ENCODE results near the gene ZNHIT3.

Gene ZNHIT3

DNA sequence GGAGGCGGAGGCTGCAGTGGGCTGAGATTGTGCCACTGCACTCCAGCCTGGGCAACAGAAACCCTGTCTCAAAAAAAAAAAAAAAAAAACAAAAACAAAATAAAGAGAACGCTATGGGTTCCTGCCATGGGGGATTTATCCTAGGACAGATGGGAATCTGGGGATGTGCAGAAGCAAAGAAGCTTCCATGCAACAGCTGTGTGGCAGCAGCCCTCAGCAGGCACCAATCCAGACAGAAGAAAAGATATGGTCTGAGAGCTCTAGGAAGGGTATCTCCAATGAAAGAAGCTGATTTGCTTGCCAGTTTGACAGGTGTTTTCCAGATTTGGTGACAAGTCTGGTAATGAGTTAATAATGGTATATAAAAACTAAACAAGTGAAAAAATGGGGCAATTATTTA is 36.6 kb downstream of the ZNHIT3 start:
- Mint-ChIP-seq H3K27ac (no peak overlapping the region), H3K4me3 (no peak overlapping the region), H3K36me3 (peaks cover 100% of the 10 kb centered on the region)

DNA sequence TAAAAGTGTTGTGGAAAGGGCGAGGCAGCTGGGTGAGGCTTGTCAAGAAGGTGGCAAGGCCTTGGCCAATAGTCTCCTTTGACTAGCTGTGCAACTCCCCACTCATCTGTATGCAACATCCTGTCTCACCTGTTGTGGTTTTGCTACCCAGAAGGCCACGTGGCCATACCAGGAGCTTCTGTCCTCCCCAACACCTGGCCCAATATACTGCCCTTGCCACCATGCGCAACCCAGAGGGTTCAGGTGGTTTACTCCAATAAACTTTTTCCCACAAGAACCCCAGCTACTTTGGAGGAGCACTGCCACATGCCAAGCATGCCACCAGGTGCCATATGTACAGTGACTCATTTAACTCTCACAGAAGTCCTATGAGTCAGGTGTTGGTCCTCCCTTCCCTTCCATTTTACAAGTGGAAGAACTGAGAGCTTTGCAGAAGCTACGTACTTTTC is 38.0 kb downstream of the ZNHIT3 start:
- H3K4me1 Mint-ChIP-seq = peaks cover 28% of the 10 kb centered on the region
- H3K4me3 Mint-ChIP-seq = no peak overlapping the region
- H3K9me3 Mint-ChIP-seq = no peaks in the 10 kb centered on the region
- peaks cover 99% of the 10 kb centered on the region for H3K36me3 Mint-ChIP-seq
- ATAC-seq (peak; percentile 71), DNase-seq (ENCODE audit: low spot score in 2 of 2) (no peak)
- peak overlapping the region; percentile 41 for H3K27ac Mint-ChIP-seq

More for the DNA sequence above, 36.6 kb downstream of the ZNHIT3 start:
- DNase-seq (ENCODE audit: low spot score in 2 of 2) = no peak
- H3K9me3 Mint-ChIP-seq = no peaks in the 10 kb centered on the region
- peaks cover 27% of the 10 kb centered on the region for H3K4me1 Mint-ChIP-seq
- ATAC-seq = no peak

DNA sequence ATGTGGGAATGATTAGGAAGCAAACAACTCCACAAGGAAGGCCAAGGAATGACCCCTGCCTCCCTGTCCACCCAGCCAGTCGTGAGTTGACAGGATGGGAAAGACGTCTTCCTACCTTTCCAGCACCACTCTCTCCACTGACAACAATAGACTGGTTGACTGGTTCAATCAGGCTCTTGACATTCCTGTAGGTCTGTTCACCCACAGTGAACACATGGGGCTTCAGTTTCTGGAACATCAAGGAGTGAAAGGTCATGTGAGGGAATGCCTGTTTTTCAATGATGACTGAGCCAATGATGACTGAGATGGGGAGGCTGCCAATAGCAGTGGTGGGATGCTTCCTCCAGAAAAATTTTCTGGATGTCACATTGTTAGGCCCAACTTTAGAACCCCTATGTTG is 38.6 kb downstream of the ZNHIT3 start:
- ATAC-seq = no peak
- DNase-seq (ENCODE audit: low spot score in 2 of 2) = no peak
- Mint-ChIP-seq H3K9me3 (no peaks in the 10 kb centered on the region), H3K4me1 (peaks cover 28% of the 10 kb centered on the region), H3K36me3 (peaks cover 99% of the 10 kb centered on the region), H3K27ac (peak overlapping the region; percentile 41), H3K4me3 (no peak overlapping the region)

DNA sequence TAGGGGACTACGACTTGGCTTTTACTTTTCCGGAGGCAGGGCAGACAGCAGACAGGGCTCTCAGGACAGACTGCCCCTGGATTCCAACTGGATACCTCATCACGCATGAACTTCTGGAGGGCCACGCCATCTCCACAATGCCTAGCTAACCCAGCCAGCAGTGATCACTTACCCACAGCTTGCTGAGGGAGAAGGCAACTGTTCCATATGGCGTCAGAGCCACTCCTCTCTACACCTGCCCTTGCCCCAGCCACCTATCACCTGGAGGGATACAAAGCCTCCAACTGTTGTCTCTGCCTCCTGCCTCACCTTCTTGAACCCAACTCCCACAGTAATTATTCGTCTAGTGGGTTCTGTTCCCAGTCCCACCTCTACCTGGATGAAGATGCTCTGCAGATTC is 39.4 kb downstream of the ZNHIT3 start:
- no peaks in the 10 kb centered on the region for H3K9me3 Mint-ChIP-seq
- no peak for DNase-seq (ENCODE audit: low spot score in 2 of 2)
- H3K27ac Mint-ChIP-seq = no peak overlapping the region
- no peak for ATAC-seq
- H3K4me3 Mint-ChIP-seq = no peak overlapping the region
- peaks cover 99% of the 10 kb centered on the region for H3K36me3 Mint-ChIP-seq
- peaks cover 28% of the 10 kb centered on the region for H3K4me1 Mint-ChIP-seq

DNA sequence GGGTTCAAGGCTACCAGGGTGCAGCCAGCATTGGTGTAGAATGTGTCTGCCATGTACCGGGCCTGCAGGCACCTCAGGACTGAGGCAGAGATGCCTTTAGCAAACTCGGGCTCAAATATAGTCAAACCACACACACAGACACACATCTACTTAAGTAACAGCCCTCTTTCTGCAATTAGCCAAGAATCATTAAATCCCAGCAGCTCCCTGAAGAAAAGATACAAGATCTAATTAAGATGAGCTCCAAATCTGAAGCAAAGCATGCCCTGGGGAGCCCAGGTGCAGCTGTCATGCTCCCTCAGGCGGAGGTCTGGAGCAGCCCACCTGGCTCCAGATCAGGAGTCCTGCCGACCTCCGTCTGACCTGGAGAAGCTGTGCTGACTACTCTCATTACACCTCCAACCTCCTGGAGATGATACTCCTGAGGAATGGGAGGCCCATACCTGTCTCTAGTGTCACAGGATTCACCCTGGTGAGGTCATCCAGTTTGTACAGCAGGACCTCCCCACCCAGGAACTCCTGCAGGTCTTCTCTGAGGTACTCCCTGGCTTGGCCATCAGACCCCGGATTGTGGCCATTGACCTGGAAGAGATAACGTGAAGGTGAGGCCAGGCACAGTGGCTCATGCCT is 41.3 kb downstream of the ZNHIT3 start:
- H3K9me3 Mint-ChIP-seq = no peaks in the 10 kb centered on the region
- ATAC-seq (no peak), DNase-seq (ENCODE audit: low spot score in 2 of 2) (no peak)
- peak overlapping the region; percentile 50 for H3K27ac Mint-ChIP-seq
- peaks cover 98% of the 10 kb centered on the region for H3K36me3 Mint-ChIP-seq
- no peak overlapping the region for H3K4me3 Mint-ChIP-seq
- peaks cover 37% of the 10 kb centered on the region for H3K4me1 Mint-ChIP-seq

DNA sequence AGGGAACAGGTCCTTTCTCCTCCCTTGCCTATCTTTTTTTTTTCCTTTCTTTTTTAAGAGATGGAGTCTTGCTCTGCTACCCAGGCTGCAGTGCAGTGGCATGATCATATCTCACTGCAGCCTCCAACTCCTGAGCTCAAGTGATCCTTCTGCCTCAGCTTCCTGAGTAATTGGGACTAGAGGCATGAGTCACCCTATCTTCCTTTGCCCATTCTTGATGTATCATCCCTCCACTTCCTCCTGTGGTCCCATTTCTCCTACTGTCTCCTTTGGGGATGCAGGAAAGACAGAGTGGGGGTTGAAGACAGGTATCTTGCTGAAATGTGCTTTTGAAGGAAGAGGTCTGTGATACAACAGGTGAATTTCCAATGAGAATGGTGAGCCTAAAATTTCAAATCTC is 42.6 kb downstream of the ZNHIT3 start:
- no peak for DNase-seq (ENCODE audit: low spot score in 2 of 2)
- H3K36me3 Mint-ChIP-seq = peaks cover 98% of the 10 kb centered on the region
- no peaks in the 10 kb centered on the region for H3K9me3 Mint-ChIP-seq
- peak overlapping the region; percentile 63 for H3K27ac Mint-ChIP-seq
- peaks cover 50% of the 10 kb centered on the region for H3K4me1 Mint-ChIP-seq
- ATAC-seq = no peak
- H3K4me3 Mint-ChIP-seq = no peak overlapping the region

DNA sequence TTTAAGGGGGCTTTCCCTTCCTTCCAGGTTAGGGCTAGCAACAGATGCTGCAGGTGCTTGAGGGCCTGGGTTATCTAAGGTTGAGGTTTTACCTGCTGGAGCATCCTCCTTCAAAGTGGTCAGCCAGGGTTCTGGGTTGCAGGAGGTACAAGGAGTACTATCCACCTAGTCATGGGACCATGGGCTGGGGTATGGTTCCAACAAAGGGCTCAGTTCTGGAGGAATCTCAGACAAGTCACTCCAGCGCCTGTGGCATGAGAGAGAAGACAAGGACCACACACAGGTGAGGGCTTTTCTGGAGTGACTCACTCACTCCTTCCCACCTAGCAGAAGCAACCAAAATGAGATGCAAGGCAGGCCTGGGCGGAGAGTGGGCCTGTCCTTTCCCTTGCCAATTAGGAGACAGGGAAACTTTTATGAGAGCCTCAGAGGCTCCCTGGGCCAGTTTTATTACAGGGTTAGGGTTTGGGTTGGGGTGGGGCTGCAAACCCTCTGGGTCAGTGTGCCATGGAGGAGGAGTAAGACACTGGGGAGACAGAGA is 46.0 kb downstream of the ZNHIT3 start:
- H3K9me3 Mint-ChIP-seq = no peaks in the 10 kb centered on the region
- peak overlapping the region; percentile 21 for H3K27ac Mint-ChIP-seq
- no peak for ATAC-seq
- H3K36me3 Mint-ChIP-seq = peaks cover 88% of the 10 kb centered on the region
- peak overlapping the region; percentile 98 for H3K4me3 Mint-ChIP-seq
- no peak for DNase-seq (ENCODE audit: low spot score in 2 of 2)
- H3K4me1 Mint-ChIP-seq = peaks cover 35% of the 10 kb centered on the region

DNA sequence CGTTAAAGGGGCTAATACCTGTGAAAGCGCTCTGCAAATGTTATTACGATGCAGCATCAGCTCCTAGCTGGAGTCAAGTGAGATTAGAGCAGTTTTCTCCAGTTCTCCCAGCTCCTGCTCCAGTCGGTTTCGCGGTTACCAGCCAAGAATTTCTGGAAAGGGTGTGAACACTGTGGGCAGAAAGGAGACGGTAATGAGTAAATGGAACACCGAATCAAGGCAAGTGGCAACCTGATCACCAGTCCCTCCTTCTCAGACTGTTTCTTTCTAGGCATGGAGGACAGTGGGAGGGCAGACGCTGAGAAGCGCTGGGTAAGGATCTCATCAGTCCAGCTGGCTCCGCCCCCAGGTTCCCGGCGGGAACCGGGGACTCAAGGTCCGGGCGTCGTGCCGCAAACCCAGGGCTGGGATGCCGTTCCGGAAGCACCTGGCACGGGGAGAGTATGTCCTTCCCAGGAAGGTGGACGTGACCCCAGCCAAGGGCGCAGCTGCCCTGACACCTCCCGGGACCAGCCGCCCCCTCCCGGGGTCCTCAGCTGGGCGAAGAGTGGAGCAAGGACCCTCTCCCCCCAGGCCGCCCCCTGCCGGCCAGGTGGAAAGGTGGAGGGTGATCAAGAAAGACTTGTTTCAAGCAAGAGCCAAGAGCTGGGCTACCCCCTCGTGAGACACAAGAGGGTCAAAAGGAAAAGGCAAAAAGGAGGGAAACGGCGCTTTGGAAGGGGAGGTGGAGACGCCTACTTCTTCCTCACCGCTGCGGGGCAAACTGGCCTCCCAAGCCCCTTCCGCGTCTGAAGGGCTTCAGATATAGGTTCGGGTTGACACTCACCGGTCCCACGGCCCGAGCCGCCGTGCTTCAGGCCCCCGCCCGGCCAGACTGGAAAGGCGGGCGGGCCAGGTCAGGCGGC is 47.7 kb downstream of the ZNHIT3 start:
- peak overlapping the region; percentile 97 for H3K27ac Mint-ChIP-seq
- peak; percentile 51 for ATAC-seq
- H3K4me3 Mint-ChIP-seq = peak overlapping the region; percentile 98
- H3K4me1 Mint-ChIP-seq = peaks cover 30% of the 10 kb centered on the region
- peaks cover 89% of the 10 kb centered on the region for H3K36me3 Mint-ChIP-seq
- DNase-seq (ENCODE audit: low spot score in 2 of 2) = peak in 1 of 2 donors; percentile 36
- no peaks in the 10 kb centered on the region for H3K9me3 Mint-ChIP-seq

DNA sequence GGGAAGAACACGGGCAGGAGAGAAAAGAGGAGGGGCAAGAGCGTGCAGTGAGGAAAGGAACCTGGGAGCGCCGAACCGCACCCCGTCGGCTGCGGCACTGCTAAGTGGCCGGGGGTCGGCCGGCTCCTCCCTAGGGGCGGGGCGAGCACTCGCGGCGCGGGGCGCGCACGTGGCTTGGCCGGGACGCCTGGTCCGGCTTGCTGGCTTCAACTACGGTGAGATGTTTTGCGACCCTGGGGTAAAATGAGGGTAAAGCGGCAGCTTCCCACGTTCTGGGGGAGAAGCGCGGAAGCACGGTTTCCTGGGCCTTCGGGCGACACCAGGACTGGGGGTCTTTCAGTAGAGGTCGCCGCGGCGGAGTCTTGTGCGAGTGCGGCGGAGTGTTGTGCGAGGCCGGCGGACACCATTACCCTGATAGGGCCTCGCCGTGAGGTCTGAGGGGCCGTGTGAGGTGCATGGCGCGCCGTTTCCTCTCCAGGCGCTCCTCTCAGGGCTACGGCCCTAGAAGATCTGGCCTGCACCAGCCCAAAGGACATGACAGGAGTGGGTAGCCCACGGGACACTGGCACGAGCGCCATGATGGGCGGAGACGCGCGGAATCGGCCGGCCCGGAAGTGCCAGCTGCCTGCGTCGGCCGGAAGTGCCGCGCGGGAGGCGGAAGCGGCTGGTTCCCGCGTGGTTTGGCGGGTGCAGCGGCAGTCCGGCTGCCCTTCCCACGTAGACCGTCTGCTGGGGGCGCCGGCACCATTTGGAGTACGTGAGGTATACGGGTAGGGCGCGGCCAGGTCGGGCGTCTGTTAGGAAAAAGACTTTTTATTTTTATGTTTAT is 48.6 kb downstream of the ZNHIT3 start, which contains the start of the genes MYO19 and PIGW:
MYO19 (minus strand) TSS at position 29 of the 829 bp plus-strand sequence. CDS start 2,330 bp downstream, outside the sequence.
PIGW (plus strand) TSS at position 148 of the 829 bp plus-strand sequence. CDS start 2,115 bp downstream, outside the sequence.
- no peaks in the 10 kb centered on the region for H3K9me3 Mint-ChIP-seq
- ATAC-seq (peak; percentile 90), DNase-seq (ENCODE audit: low spot score in 2 of 2) (peak; percentile 77 to 92)
- H3K4me3 Mint-ChIP-seq = peak within 1 kb of the TSS; percentile 98
- H3K27ac Mint-ChIP-seq = peak within 1 kb of the TSS; percentile 97
- peaks cover 35% of the 10 kb centered on the region for H3K4me1 Mint-ChIP-seq
- H3K36me3 Mint-ChIP-seq = peaks cover 89% of the 10 kb centered on the region

DNA sequence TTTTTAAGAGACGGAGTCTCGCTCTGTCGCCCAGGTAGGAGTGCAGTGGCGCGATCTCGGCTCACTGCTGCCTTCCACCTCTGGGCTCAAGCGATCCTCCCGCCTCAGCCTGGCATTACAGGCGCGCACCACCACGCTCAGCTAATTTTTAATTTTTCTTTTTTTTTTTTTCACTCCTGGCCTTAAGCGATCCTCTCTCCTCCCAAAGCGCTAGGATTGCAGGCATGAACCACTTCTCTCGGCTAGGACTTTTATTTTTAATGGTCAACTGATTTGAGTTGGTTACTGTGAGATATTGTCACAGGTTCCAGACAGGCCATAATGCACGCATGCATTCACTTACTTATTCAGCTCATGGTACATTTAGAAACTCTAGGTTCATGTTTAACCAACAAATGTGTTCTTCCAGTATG is 49.2 kb downstream of the ZNHIT3 start:
- peaks cover 89% of the 10 kb centered on the region for H3K36me3 Mint-ChIP-seq
- peak; percentile 53 for ATAC-seq

DNA sequence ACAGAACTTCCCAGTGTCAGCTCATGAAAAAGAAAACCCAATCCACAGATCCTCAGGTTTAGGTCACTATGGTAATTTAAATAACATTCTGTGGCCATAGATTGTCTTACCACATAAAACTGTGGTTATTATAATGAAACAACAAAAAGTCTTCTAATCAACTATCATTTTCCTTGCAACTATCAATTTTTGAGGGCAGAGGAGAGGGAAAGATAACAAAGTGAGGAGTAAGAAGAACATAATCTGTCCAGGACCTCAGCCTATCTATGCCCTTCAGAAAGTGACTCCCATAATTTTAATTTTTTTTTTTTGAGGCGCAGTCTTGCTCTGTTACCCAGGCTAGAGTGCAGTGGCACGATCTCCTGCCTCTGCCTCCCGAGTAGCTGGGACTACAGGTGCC is 54.2 kb downstream of the ZNHIT3 start:
- ATAC-seq (no peak), DNase-seq (ENCODE audit: low spot score in 2 of 2) (no peak)
- Mint-ChIP-seq H3K36me3 (peaks cover 61% of the 10 kb centered on the region), H3K27ac (no peak overlapping the region), H3K9me3 (no peaks in the 10 kb centered on the region), H3K4me3 (no peak overlapping the region), H3K4me1 (peaks cover 16% of the 10 kb centered on the region)

More for the DNA sequence above, 49.2 kb downstream of the ZNHIT3 start:
- peak overlapping the region; percentile 97 for H3K27ac Mint-ChIP-seq
- H3K9me3 Mint-ChIP-seq = no peaks in the 10 kb centered on the region
- peak overlapping the region; percentile 98 for H3K4me3 Mint-ChIP-seq
- DNase-seq (ENCODE audit: low spot score in 2 of 2) = no peak
- H3K4me1 Mint-ChIP-seq = peaks cover 36% of the 10 kb centered on the region

DNA sequence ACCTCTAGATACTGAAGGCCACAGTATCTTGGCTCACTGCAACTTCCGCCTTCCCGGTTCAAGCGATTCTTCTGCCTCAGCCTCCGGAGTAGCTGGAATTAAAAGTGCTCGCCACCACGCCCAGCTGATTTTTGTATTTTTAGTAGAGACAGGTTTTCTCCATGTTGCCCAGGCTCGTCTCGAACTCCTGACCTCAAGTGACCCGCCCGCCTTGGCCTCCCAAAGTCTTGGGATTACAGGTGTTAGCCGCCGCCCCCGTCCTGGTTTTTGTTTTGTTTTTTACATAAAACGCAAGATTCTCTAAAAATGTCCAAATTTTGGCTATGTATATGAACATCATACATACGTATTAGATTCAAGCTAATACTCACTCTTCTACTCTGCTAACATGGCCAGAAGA is 56.3 kb downstream of the ZNHIT3 start:
- Mint-ChIP-seq H3K4me1 (peaks cover 19% of the 10 kb centered on the region), H3K9me3 (no peaks in the 10 kb centered on the region), H3K27ac (no peak overlapping the region), H3K36me3 (peaks cover 71% of the 10 kb centered on the region), H3K4me3 (peak overlapping the region; percentile 98)
- DNase-seq (ENCODE audit: low spot score in 2 of 2) (no peak), ATAC-seq (no peak)

DNA sequence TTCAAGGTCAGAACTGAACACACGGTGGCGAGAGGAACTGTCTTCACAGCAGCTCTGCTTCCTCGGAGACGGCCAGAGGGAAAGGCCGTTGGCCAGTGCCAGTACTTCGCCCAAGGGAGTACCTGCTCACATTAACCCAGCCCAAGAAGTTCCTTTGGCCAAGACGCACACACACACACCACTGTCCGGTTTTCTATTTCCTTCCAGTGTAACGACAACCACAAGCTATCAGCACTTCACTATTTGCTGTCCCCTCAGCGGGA is 57.5 kb downstream of the ZNHIT3 start:
- ATAC-seq (no peak), DNase-seq (ENCODE audit: low spot score in 2 of 2) (peak in 1 of 2 donors; percentile 12)
- Mint-ChIP-seq H3K27ac (peak overlapping the region; percentile 98), H3K4me1 (peaks cover 23% of the 10 kb centered on the region), H3K4me3 (peak overlapping the region; percentile 98), H3K9me3 (no peaks in the 10 kb centered on the region), H3K36me3 (peaks cover 71% of the 10 kb centered on the region)

DNA sequence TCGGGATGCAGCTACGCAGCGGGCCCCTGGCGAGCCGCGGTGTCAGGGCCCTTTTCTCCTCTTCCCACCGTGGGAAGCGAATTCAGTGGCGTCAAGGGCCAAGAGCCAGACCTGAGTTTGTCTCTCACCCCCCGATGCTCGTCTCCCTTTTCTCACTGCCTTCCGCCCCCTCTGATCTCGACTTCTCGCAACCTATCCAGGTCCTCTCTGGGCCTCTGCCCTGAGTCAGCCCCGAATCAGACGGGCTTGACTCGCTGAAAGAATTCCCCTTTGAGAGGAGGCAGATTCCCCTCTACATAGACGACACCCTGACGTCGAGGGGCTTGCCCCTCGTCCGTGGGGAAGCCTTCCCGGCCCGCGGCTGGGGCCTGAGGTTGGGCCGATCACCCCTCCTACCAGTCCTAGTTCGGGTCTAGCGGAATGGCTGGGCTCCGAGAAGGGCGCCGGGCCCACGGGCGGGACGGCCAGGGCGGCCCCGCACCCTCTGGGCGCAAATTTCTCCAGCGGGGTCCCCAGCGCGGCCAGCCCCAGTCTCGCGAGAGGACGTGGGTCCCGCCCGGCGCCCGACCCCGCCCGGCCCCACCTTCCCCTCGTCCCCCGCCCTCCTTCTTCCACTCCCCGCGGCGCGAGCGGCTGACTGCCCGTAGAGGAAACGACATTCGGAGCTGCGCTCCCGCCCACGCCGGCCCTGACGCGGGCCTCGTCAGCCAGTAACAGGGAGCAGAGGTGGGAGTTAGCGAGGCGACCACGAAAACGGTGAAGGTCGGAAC is 58.0 kb downstream of the ZNHIT3 start, which contains the start of gene GGNBP2:
GGNBP2 (plus strand) TSS at position 613 of the 770 bp plus-strand sequence. CDS start 806 bp downstream, outside the sequence.
- DNase-seq (ENCODE audit: low spot score in 2 of 2) (peak; percentile 90 to 96), ATAC-seq (peak; percentile 78)
- Mint-ChIP-seq H3K27ac (peak within 1 kb of the TSS; percentile 98), H3K4me3 (peak within 1 kb of the TSS; percentile 98), H3K9me3 (no peaks in the 10 kb centered on the region), H3K4me1 (peaks cover 23% of the 10 kb centered on the region), H3K36me3 (peaks cover 71% of the 10 kb centered on the region)
